Globus pallidus (tissue), 1 donor: Measurements from ENCODE around the gene YY1.
"Not testable (repeated sequence)": the region's sequence is repeated elsewhere in the genome, so short reads cannot be mapped to it uniquely, and the experiment has no call there.

Experiments
- DNase-seq: peaks from one replicate; pipeline ENCODE4 v3.0.0-alpha.2; 2015; ENCODE audit warnings: low spot score

Gene YY1

DNA sequence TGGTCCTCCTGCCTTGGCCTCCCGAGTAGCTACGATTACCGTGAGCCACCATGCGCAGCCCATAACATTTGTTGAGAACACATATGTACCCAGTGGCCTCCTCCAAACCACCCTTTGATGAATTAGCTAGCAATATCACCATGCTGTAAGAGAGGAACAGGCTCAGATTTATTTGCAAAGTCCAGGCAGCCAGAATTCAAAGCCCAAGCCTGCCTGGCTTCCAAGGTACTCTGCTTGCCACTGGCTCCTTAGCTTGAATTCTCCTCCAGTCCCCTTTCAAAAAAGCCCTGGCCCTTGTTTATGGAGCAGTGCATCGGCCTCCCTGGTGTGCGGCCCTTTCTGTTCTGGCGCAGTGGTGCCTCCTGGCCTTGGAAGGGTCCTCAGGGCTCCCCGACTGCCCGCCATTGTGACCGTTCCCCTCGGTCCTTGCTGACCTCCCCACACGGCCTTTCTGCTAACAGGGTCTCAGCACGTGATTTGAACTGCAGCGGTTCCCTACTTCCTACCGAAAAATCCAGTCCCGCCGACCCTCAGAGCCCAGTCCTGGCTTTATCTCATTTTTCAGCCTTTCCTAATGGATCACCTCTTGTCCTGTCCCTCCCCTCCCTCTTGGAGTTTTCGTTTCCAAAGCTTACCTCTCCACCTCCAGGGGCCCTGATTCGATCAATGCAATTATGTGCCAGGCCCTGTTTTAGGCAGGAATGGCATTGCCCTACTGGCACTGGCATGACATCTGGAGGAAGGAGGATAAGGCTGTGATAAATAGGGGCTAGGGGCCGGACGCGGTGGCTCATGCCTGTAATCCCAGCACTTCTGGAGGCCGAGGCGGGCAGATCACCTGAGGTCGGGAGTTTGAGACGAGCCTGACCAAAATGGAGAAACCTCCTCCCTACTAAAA is 45.3 kb downstream of the YY1 start:
- no peak for DNase-seq

DNA sequence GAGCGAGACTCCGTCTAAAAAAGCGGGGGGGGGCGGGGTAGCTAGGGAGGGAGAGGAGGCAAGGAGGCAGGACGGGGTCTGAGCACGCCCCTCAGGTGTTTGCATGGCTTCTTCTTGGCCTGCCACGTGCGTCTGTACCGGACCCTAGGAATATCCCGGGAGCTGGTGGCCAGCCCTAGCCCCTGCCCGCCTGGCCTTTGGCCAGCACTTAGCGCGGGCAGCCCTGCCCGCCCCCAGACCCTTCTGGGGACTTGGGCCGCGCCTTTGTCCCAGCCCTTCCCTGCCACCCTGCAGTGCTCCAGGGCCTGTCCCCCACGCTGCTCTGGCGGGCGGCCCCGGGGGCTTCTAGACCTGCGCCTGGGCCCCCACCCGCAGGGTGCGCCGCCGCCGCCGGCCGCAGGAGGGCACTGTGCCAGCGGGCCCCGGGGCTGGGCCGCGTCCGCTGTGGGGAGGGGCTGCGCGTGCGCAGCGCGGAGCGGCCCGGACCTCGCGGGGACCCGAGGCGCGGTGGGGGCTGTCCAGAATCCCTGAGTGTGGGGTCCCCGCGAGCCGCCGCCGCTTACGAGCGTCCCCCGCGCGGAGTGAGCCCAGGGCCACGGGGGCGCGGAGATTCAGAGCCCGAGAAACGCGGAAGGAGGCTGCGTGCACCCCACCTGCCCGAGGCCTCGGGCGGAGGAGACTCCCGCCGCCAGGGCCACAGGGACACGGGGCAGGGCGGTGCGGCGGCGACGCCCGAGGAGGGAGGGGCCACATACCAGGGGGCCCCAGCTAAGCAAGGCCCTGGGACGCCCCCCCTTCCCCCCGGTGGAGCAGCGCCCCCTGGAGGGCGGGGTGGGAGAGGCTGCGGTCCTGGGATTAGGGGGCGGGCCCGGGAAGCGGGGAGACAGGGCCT is 46.3 kb downstream of the YY1 start:
- DNase-seq: peak; percentile 60

DNA sequence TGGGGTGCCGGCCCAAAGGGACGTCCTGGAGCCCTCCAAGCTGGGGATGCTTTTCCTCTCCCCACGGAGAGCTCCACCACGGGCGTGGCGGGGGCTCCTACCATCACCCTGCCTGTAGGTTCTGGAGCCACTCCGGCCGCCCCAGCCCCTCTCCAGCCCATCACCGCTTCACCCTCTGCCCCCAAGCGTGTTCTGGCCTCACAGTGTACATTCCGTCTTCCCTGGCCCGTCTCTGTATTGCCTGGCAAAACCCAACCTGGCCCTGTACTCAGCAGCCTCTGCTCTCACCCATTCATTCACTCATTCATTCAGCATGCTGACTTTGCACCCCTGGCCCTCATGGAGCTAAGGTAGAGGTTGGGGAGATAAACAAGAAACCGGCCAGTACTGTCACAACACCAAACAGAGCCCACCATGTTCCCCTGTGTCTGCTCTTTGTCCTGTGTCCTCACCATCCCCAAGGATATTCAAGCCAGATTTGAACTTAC is 47.0 kb downstream of the YY1 start:
- no peak for DNase-seq

DNA sequence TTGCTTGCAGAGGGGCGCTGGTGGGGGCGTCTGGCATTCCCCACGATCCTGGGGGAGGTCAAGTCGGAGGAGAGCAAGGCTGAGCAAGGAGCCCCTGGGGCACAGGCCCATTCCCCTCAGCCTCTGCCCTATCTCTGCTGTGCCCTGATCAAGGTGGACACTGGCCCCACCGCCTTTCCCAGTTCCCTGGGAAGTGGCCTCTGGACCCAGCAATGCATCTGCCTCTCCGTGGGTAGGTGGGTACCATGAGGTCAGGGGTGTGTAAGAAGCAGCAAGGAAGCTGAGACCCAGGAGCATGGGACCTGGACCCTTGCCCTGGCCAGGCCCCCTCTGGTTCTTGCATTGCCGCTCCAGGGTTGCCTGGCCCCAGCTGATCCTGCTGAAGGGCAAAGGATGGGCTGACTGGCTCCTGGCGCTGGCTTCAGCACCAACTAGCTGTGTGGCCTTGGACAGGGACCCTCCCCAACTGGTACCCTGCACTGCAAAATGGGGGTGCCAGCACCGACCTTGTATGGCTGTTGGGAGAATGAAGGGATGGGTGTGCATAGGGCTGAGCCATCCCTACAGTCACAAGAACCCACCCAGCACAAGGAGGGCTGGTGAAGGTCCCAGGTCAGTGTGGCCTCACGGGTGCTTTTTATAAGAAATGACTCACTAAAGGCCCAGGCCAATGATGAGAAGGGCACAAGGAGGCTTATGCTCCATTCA is 47.7 kb downstream of the YY1 start:
- DNase-seq: no peak

DNA sequence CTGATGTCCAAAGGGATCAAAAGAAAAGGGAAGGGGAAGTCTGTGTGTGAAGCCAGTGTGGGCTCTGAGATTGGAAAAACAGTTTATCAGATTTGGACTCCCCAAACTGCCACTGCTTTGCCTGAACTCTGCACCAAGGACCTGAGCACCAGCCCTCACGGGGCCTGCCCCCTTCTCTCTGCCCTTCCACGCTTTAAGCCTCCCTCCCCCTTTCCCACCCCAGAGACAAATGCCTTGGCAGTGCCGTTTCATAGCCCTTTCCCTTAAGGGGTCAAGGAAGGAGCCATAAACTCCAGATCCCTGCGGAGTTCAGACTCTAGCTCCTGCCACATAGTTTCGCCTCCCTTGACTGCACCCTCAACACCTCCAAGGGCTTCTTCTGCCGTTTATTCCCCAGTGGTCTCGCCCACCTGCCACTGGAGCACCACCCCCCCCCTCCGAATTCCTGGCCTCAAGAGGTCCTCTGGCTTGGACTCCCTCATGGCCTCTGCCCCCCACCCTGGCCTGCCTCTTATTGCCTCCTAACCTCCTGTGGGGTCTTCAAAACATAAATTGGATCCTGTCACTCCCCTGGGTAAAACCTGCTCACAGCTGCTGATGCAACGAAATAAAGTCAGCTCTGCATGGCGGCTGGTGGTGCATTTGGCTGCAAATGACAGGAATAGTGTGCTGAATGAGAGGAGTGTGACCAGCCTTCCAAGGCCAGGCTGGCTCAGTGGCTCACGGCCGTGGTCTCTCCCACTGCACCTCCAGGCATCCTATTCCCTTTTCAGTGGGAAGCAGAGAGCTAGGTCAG is 48.5 kb downstream of the YY1 start:
- no peak for DNase-seq

DNA sequence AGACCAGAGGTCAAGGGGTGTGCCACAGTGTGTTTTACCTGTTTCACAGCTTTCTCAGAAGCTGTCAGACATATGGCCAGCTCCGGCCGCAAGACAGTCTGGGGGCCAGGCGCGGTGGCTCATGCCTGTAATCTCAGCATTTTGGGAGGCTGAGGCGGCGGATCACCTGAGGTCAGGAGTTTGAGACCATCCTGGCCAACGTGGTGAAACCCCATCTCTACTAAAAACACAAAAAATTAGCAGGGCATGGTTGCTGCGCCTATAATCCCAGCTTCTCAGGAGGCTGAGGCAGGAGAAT is 49.0 kb downstream of the YY1 start:
- not testable (repeated sequence) for DNase-seq

DNA sequence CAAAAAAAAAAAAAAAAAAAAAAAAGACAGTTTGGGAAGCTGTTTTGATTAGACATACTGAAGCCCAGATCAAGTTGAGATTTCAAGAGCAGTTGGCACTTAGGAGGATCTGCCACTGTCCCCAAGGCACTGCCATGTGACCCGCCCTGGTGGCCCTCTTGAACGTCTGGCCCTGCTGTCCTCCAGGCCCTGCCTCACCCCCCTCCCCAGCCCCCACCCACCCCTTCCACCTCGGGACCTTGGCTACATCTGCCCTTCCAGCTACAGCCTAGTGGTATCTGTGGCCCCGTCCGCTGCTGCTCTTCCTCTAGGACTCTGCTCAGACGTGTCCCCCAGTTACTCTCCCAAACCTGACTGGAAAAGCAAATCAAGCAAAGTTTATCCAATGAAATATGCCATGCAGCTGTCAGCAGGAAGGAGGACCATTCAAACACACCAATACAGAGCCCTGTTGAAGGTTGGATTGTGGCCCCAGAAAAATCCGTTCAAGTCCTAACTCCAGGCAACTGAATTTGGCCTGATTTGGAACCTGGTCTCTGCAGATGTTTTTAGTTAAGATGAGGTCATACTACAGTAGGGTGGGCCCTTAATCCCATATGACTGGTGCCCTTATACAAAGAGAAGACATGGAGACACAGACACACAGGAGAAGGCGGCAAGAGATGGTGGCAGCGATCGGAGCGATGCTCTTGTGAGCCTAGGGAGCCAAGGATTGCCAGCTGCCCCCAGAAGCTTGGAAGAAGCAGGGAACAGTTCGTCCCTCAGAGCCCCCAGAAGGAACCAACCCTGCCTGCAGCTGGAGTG is 49.6 kb downstream of the YY1 start:
- no peak for DNase-seq

DNA sequence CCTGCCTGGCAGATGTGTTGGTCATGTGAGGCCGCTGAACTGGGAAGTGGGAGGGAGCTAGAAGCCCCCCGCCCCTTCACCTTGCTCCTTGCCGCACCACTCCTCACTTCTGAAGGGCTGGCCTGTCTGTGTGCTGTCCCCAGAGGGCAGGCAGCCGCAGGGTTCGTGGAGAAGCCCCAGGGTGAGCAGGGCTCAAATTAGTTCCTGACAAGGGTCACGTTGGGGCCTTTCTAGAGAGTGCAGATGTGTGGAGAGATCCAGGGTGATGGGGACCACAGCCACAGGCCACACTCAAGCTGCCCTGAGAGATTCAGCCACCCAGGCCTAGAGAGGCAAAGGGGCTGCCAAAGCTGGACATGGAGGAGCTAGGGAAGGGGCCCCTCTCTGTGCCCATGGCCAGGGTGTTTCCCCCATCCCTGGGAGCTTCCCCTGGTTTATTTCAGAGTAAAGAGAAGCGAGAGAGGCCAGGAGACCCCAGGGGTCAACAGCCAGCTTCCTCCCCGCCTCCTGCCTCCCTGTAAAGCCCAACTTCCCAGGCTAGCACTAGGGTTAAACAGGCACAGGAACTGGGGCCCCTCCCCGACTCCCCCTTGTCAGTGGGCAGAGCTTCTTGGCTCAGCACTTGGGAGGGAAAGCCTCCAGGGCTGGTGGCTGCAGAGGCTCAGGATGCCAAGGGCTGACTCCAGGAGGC is 51.1 kb downstream of the YY1 start:
- DNase-seq: no peak

DNA sequence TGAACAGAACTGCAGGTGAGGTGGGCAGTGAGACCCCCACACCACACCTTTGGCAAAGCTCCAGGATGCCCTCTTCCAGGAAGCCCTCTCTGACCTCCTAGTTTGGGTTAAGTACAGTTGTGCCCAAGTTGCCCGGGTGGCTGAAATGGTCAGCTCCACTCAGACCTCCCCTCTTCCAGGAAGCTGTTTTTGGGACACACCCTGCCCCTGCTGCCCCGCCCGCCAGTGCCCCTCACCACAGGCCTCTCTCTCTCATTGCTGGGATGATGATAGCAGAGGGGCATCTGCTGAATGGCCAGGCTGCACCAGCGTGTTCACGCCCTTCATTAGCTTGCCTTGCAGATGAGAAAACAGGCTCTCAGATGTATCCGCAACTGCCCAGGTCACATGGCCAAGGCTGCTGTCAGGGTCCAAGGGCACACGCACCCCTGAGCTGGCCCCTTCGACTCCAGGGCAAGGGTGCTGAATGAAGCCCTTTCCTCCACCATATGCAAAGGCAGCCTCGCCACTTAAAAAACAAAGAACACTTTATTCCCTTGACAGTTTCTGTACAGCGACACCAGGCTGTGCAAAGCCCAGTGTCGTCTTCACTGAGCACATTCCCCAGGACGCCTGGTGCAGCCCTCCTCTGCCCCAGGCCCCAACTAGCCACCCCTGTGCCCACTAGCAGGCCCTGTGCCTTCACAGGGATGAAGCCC is 51.8 kb downstream of the YY1 start:
- peak; percentile 70 for DNase-seq

DNA sequence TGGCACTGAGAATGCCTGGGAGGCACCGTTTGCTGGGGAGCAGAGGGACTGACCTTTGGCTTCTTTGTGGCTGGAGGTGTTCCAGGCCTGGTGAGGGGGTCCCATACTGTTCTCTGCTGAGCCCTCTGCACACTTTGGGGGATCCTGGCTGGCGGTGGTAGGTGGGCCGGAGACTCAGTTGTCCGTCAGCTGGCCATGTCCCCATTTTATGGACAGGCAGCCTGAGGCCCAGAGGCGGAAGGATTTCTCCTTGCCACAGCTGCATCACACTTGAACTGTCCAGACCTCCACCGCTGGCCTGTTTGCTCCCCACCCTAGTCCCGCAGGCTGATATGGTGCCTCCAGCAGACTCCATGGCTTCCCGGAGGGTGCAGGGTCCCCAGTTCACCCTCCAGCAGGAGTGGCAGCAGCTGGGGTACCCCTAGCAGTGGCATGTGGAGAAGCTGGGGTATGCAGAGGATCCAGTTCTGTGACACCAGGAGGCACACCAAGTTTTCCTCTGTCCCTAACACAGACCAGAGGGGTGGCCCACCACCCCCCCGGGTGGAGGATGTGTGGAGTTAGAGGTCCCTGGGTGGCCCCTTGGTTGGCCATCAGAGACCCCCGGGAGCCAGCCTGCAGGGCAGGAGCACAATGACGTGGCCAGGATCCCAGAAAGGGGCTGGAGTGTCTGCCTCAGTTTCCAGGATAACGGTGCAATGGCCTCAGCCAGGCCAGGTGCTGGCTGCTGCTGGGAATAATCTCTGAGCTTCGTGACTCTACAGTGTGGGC is 52.5 kb downstream of the YY1 start:
- no peak for DNase-seq

DNA sequence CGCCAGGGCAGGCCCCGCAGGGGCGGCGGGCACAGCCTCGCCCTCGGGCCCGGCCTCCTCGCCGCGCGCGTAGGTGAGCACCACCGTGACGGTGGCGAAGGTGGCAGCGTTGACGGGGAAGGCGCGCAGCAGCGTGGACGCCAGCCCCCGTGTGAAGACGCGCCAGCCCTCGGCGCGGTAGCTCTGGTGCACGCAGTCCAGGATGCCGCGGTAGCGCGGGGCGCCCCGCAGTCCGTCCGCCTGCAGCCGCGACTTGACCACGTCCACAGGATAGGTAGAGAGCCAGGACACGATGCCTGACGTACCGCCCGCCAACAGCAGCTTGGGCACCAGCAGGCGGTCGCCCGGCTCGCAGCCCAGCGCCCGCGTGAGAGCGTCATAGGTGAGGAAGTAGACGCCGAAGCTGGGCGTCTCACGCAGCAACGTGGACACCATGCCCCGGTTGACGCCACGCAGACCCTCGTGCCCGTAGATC is 53.4 kb downstream of the YY1 start:
- no peak for DNase-seq

DNA sequence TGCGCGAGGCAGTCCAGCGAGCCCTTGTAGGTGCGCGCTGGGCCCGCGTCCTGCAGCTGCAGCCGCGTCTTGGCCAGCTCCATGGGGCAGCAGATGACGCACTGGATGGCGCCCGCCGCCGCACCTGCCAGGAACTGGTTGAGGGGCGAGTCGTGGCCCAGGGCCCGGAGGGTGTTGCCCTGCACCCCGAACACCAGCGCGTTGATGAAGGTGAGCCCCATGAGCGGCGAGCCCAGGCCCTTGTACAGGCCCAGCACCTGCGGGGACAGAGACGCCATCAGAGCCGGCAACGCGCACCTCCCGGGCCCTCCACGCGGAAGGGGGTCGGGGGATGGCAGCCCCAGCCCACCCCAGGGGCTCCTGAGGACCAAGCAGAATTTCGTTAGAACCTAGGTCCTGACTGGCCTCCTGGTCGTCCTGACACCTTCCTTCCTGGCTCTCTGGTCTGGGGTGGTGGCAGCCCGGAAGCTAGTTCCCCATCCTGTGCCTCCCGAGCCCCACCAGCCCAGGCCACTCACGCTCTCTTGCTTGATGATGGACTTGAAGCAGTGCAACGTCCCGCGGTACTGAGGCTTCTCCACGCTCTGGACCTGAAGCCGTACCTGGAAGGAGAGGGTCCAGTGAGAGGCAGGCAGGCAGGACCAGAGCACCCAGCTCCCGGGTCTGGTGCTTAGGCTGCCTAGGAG is 54.0 kb downstream of the YY1 start:
- no peak for DNase-seq

DNA sequence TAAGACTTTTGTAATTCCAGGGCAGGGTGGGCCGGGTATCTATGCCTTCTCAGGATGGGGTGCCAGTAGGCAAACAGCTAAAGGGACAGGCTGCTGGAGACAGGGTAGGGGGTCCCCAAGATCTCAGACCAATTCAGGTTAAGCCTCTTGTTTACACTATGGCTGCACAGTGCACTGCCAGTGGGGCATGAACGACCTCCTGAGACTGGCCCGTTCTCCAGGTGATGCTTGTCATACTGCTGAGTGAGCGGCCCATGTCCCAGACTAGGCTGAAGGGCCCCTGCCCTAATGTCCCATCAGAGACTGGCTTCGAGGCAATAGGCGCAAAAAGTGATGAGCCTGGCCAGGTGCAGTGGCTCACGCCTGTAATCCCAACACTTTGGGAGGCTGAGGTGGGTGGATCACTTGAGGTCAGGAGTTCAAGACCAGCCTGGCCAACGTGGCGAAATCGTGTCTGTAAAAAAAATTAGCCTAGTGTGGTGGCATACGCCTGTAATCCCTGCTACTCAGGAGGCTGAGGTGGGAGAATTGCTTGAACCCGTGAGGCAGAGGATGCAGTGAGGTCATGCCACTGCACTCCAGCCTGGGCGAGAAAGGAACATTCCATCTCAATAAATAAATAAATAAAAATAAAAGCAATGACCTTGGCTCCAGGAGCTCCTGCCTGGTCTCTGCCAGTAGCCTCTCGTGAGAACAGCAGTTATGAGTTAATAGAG is 54.7 kb downstream of the YY1 start:
- DNase-seq: no peak

DNA sequence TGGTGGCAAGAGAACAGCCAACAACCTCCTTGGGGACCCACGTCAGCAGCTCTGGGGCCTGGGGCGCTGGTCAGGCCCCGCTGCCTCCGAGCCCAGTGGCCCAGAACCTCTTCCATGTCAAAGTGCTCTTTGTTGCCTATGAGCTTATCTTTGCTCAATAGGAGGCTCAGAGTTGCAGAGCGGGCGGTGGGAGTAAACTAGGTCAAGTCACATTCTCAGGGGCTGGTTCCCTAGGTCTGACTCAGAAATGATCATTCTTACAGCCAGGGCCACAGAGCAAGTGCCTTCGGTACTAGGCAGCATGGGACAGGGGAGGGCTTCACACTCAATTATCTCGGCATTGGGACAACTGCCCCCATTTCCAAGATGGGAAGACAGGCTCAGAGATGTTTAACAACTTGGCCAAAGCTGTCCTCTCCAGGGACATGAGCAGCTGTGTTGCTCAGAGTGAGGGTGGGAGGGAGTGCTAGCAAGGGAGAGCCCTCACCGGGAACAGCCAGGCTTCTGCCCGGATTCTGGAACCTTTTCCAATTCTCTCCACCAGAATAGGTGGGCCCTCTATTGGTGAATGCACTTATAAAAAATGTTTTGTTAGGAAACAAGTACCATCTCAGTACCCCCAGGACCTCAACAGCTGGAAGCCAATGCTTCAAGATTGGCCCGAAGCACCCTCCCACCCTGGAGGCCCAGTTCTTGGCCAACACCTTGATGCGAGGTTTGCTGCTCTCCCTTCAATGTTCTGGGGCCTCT is 55.4 kb downstream of the YY1 start:
- DNase-seq: no peak

DNA sequence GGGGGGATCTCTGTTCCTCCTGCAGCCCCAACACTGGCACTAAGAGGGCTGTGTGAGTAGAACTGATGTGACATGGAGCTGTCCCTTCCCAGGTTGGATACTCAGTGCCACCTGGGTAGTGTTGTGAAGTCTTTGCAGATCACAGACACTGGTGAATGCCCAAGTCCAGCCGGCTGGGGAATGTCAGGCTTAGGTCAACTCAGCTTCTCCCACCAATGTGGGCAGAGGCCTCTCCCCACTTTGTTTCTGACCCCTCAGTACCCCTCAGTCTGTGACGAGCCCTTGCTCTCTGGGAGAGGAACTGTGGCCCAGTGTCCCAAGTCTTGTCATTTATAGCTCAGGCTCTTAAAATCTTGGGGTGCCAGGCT is 56.0 kb downstream of the YY1 start:
- DNase-seq: no peak

DNA sequence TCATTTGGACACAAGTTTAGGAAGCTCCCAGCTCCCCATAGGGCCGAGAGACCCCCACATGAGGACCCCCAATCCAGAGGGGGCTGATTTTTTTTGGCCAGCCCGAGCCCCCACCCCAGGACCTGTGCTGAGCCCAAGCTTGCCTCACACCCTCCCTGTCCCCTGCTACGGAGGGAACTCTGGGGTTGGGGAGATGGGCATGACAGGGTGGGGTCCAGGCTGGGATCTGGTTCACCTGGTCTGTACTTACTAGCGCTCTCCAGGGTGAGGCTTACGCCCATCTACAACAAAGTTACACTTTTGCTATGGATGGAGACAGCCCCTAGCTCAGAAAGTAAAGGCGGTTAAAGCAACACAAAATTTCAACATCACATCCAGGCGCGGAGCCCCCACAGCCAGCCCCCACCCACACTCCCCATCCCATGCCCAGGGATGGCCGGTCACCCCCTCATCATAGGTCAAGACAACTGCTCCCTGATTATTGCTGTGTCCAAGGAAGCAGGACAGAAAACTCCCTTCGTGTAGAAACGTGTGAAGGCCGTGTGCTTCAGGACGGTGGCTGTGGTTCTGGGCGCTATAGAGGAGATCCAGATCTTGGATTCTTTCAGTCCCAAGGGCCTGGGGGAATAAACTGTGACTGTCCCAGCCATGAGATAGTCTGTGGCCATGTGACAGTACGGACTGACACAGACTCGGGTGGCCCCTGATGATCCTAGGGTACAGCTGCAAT is 56.6 kb downstream of the YY1 start:
- no peak for DNase-seq
